Right lobe of liver (tissue), 6 donors: ENCODE measurements around the gene NT5DC1. TPM values are rescaled to one million over a fixed set of nuclear protein-coding genes. Genes with fewer than 3 reads are reported as not detected.

Experiments
- ATAC-seq, 4 donors: fragments of 200-7000 bp; cut with Tn5 transposase; one replicate each; pipeline ENCODE4 v1.9.1; 2020; ENCODE audit warnings: mild to moderate bottlenecking in 4 of 4, moderate library complexity in 4 of 4
- DNase-seq, 3 donors: peaks; one replicate each; pipeline ENCODE4 v3.0.0-alpha.2; 2020
- H3K27ac ChIP-seq, 3 donors: fragments of 200-600 bp; one replicate each; pipeline ENCODE4 v1.8.0; 2022
- H3K27me3 ChIP-seq, 2 donors: fragments of 200-600 bp; one replicate each; pipeline ENCODE4 v1.8.0; 2022
- H3K36me3 ChIP-seq, 4 donors: fragments of 200-600 bp; sonication (generic) in 1 of 4; one replicate each; pipeline versions ENCODE4 v1.5.1 to v1.8.0; 2017 to 2022; ENCODE audit warnings: control low read depth in 1 of 4
- H3K4me1 ChIP-seq, 4 donors: fragments of 200-600 bp; sonication (generic) in 1 of 4; one replicate each; pipeline versions ENCODE4 v1.5.1 to v1.8.0; 2017 to 2022; ENCODE audit warnings: control low read depth in 1 of 4
- H3K4me3 ChIP-seq, 3 donors: fragments of 200-600 bp; one replicate each; pipeline ENCODE4 v1.8.0; 2022
- H3K9me3 ChIP-seq, 4 donors: fragments of 200-600 bp; sonication (generic) in 1 of 4; one replicate each; pipeline versions ENCODE4 v1.5.1 to v1.8.0; 2017 to 2022; ENCODE audit warnings: control low read depth in 1 of 4
- CTCF ChIP-seq, 4 donors: fragments of 200-600 bp in 3 of 4; fragments of 450-650 bp in 1 of 4; IDR thresholded peaks; one replicate each; pipeline versions ENCODE4 v1.5.1 to v1.8.0; 2016 to 2022; ENCODE audit warnings: antibody characterized with exemption in 4 of 4, mild to moderate bottlenecking in 2 of 4
- POLR2A ChIP-seq: fragments of 450-650 bp; IDR thresholded peaks from one replicate; pipeline ENCODE4 v1.6.1; 2017; ENCODE audit warnings: antibody characterized with exemption, mild to moderate bottlenecking
- WGBS: methylation state at CpG from one replicate; pipeline ENCODE4 v1.1.6; 2018; ENCODE audit warnings: low coverage, low lambda C conversion rate; ENCODE audit not compliant: insufficient coverage; ENCODE audit errors: missing lambda C conversion rate; 5-methylcytosine and 5-hydroxymethylcytosine counted together
- intact Hi-C, 2 donors: fragments of 100-400 bp; cut with DNase I; formaldehyde crosslinking; loops; one replicate each; pipeline versions ENCODE4 v1.11.2 to v1.14.1; 2022
- total RNA-seq, 6 experiments: library from RNA; depleted of rRNA in 2 of 6; stranded (reverse); fragments of >200 nt in 2 of 6; fragmentation: NEBNext Ultra II Directional in 3 of 6; extraction: Animal tissue kit (Norgen Biotek cat#: 25700) in 3 of 6; gene quantifications; one replicate each; pipeline versions ENCODE4 v1.1.0 to v1.2.4, GENCODE V29; 2016 to 2023
- donor health status: DM: no; HTN: yes; CAD: no.
- donor health status: DM: no; HTN: no; CAD: no.
- donor health status: DM: no; HTN: no; CAD: no.
- donor health status: DM: no; HTN: yes; CAD: no.
- donor health status: DM: no; HTN: yes; CAD: no.

NT5DC1 gene
- total RNA-seq, 6 experiments from 2014 or later = 8.5 to 49.1 (median 34.8) TPM

GRCh38 chr6:116223355-116223754, 122.7 kb downstream of the NT5DC1 start:
- Histone ChIP-seq H3K4me3 (no peak overlapping the region), H3K36me3 (peaks cover 0 to 16% (median 0%) of the 10 kb centered on the region in 4 donors), H3K9me3 (no peaks in the 10 kb centered on the region), H3K27ac (no peak overlapping the region), H3K27me3 (no peaks in the 10 kb centered on the region), H3K4me1 (no peaks in the 10 kb centered on the region)
- DNase-seq (no peak), ATAC-seq (no peak)
- TF ChIP-seq CTCF (IDR thresholded peaks at IDR 0.05) (no peak), POLR2A (no peak)
- 89% methylated on average over 3 of the region's 3 CpGs for WGBS
- intact Hi-C loops = no loop called here

DNA sequence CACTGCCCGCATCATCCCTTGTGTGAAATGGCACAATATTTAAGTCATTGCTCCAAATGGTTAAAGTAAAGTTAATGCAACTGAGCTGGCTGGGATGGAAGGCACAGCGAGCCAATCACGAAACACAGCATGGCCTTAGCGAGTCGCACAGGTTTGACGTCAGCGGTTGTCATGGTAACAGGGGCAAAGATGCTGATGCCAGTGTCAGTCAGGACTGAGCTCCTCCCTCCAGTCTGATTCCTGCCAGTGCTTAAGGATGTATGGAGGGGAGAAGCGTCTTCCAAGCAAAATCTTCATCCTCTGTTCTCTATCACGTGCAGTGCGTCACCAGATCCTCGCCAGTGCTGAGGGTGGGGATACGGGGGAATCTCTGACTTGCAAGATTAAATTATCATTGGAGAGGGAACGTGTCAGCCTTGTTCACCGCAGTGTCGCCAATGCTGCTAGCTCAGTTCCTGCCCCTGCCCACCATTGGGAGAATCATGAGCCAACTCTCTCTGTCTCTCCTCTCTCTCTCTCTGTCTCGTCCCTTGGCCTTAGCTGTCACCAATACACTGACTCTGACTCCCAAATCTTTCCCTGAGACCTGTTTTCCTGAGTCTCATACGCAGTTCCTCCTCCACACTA, 128.7 kb downstream of the NT5DC1 start:
- Histone ChIP-seq H3K4me1 (no peaks in the 10 kb centered on the region), H3K36me3 (peaks cover 0 to 3% (median 0%) of the 10 kb centered on the region in 4 donors), H3K27ac (no peak overlapping the region), H3K27me3 (no peaks in the 10 kb centered on the region), H3K9me3 (no peaks in the 10 kb centered on the region), H3K4me3 (no peak overlapping the region)
- intact Hi-C loops = no loop called here
- TF ChIP-seq POLR2A = no peak
- no peak for TF ChIP-seq CTCF (IDR thresholded peaks at IDR 0.05)
- ATAC-seq = peak; percentile 44 to 64 (median 60)
- DNase-seq = peak; percentile 43 to 57 (median 55)
- WGBS = 76% methylated on average over 11 of the region's 17 CpGs

- TF ChIP-seq POLR2A (no peak), CTCF (IDR thresholded peaks at IDR 0.05) (no peak)
- Histone ChIP-seq H3K27ac (no peak overlapping the region), H3K4me3 (no peak overlapping the region), H3K27me3 (no peaks in the 10 kb centered on the region), H3K36me3 (peaks cover 0 to 27% (median 6%) of the 10 kb centered on the region in 4 donors), H3K9me3 (no peaks in the 10 kb centered on the region), H3K4me1 (no peaks in the 10 kb centered on the region)
- intact Hi-C loops = no loop called here
- 84% methylated on average over 3 of the region's 3 CpGs for WGBS
- no peak for ATAC-seq
- DNase-seq = no peak
These were observed 134.0 kb downstream of the NT5DC1 start for GRCh38 chr6:116234689-116235088.

GRCh38 chr6:116238083-116238482, 137.4 kb downstream of the NT5DC1 start:
- Histone ChIP-seq H3K27me3 (no peaks in the 10 kb centered on the region), H3K4me3 (no peak overlapping the region), H3K9me3 (no peaks in the 10 kb centered on the region), H3K4me1 (no peaks in the 10 kb centered on the region), H3K27ac (no peak overlapping the region), H3K36me3 (peaks cover 0 to 31% (median 7%) of the 10 kb centered on the region in 4 donors)
- DNase-seq (no peak), ATAC-seq (no peak)
- TF ChIP-seq CTCF (IDR thresholded peaks at IDR 0.05) (no peak), POLR2A (no peak)
- intact Hi-C loops = no loop called here
- WGBS = 90% methylated on average over 2 of the region's 2 CpGs
